Upper lobe of right lung (tissue), 1 donor: Measurements from ENCODE around the gene SNX33. TPM values are rescaled to one million over a fixed set of nuclear protein-coding genes. Genes with fewer than 3 reads are reported as not detected.
"Not testable (repeated sequence)": the region's sequence is repeated elsewhere in the genome, so short reads cannot be mapped to it uniquely, and the experiment has no call there.

ENCODE experiments used
- ATAC-seq: fragments of 200-7000 bp; cut with Tn5 transposase; one replicate; pipeline ENCODE4 v1.9.1; 2020; ENCODE audit warnings: mild to moderate bottlenecking, moderate library complexity
- DNase-seq: peaks from one replicate; pipeline ENCODE4 v3.0.0-alpha.2; 2020
- H3K27ac ChIP-seq: fragments of 200-600 bp; one replicate; pipeline ENCODE4 v1.8.0; 2022
- H3K27me3 ChIP-seq: fragments of 200-600 bp; one replicate; pipeline ENCODE4 v1.8.0; 2022; ENCODE audit warnings: mild to moderate bottlenecking
- H3K36me3 ChIP-seq: fragments of 200-600 bp; one replicate; pipeline ENCODE4 v1.8.0; 2022
- H3K4me1 ChIP-seq: fragments of 200-600 bp; one replicate; pipeline ENCODE4 v1.8.0; 2022
- H3K4me3 ChIP-seq: fragments of 200-600 bp; one replicate; pipeline ENCODE4 v1.8.0; 2022; ENCODE audit warnings: mild to moderate bottlenecking
- H3K9me3 ChIP-seq: fragments of 200-600 bp; one replicate; pipeline ENCODE4 v1.8.0; 2022
- CTCF ChIP-seq: fragments of 200-600 bp; IDR thresholded peaks from one replicate; pipeline ENCODE4 v1.8.0; 2022; ENCODE audit warnings: antibody characterized with exemption
- intact Hi-C: fragments of 100-400 bp; cut with DNase I; formaldehyde crosslinking; loops from one replicate; pipeline ENCODE4 v1.11.0; 2022
- total RNA-seq: library from RNA; stranded (reverse); fragmentation: NEBNext Ultra II Directional; extraction: Animal tissue kit (Norgen Biotek cat#: 25700); gene quantifications from one replicate; pipeline ENCODE4 v1.2.1, GENCODE V29; 2021
- donor health status: DM: no; HTN: yes; CAD: no; lungs with severe emphysema.

The SNX33 gene
- total RNA-seq, 1 donor from 2014 or later, result 31.0 TPM

GRCh38 chr15:75676688-75677464 is 29.2 kb downstream of the SNX33 start:
- intact Hi-C loops, result no loop called here
- H3K27me3 ChIP-seq, result no peaks in the 10 kb centered on the region
- no peaks in the 10 kb centered on the region for H3K9me3 ChIP-seq
- no peak for TF ChIP-seq CTCF
- no peak for DNase-seq
- ATAC-seq, result no peak
- no peaks in the 10 kb centered on the region for H3K36me3 ChIP-seq
- peaks cover 24% of the 10 kb centered on the region for H3K4me1 ChIP-seq
- no peak overlapping the region for H3K27ac ChIP-seq
- H3K4me3 ChIP-seq, result no peak overlapping the region

GRCh38 chr15:75677465-75678323 is 30.0 kb downstream of the SNX33 start:
- TF ChIP-seq CTCF, result no peak
- Histone ChIP-seq H3K27ac (no peak overlapping the region), H3K4me3 (no peak overlapping the region), H3K4me1 (peaks cover 20% of the 10 kb centered on the region), H3K9me3 (no peaks in the 10 kb centered on the region), H3K36me3 (no peaks in the 10 kb centered on the region), H3K27me3 (no peaks in the 10 kb centered on the region)
- intact Hi-C loops, result no loop called here
- DNase-seq (no peak), ATAC-seq (no peak)

- peaks cover 14% of the 10 kb centered on the region for H3K4me1 ChIP-seq
- DNase-seq, H3K4me3 ChIP-seq, intact Hi-C loops, ATAC-seq, H3K27me3 ChIP-seq, H3K9me3 ChIP-seq, H3K36me3 ChIP-seq, H3K27ac ChIP-seq: not testable (repeated sequence)
Measured at GRCh38 chr15:75678324-75678690, 30.6 kb downstream of the SNX33 start.

- Histone ChIP-seq H3K27me3 (no peaks in the 10 kb centered on the region), H3K36me3 (no peaks in the 10 kb centered on the region), H3K4me1 (peaks cover 9% of the 10 kb centered on the region), H3K9me3 (no peaks in the 10 kb centered on the region), H3K27ac (no peak overlapping the region), H3K4me3 (no peak overlapping the region)
- TF ChIP-seq CTCF, result no peak
- ATAC-seq (no peak), DNase-seq (no peak)
- intact Hi-C loops, result no loop called here
Measured at GRCh38 chr15:75680007-75680789, 32.5 kb downstream of the SNX33 start.

- intact Hi-C loops, result no loop called here
- no peak for ATAC-seq
- Histone ChIP-seq H3K4me3 (no peak overlapping the region), H3K27ac (no peak overlapping the region), H3K4me1 (peaks cover 7% of the 10 kb centered on the region), H3K36me3 (no peaks in the 10 kb centered on the region), H3K27me3 (no peaks in the 10 kb centered on the region), H3K9me3 (no peaks in the 10 kb centered on the region)
- TF ChIP-seq CTCF, result no peak
- no peak for DNase-seq
Measured at GRCh38 chr15:75682181-75683135, 34.7 kb downstream of the SNX33 start.
